GM23338 (cell line): ENCODE measurements around the gene PIK3AP1. TPM values are rescaled to one million over a fixed set of nuclear protein-coding genes. Genes with fewer than 3 reads are reported as not detected.

Experiments used
- ATAC-seq: fragments of 200-7000 bp; cut with Tn5 transposase; 3 replicates; pipeline ENCODE4 v1.9.1; 2020
- DNase-seq: peaks from one replicate; pipeline ENCODE4 v3.0.0-alpha.2; 2015; ENCODE audit warnings: low spot score
- H2AFZ ChIP-seq: fragments of 200-600 bp; sonication (generic); 2 replicates; pipeline ENCODE4 v1.8.0; 2016; ENCODE audit warnings: antibody characterized with exemption, mild to moderate bottlenecking, moderate library complexity
- H3F3A ChIP-seq: fragments of 200-600 bp; sonication (generic); replicated peaks from 2 replicates; pipeline ENCODE4 v1.8.0; 2017; ENCODE audit warnings: antibody characterized with exemption, mixed run types, low read depth
- H3K27ac ChIP-seq: fragments of 200-600 bp; sonication (generic); 2 replicates; pipeline ENCODE4 v1.6.1; 2016; ENCODE audit warnings: low read depth
- H3K27me3 ChIP-seq: fragments of 200-600 bp; sonication (generic); 2 replicates; pipeline ENCODE4 v1.8.0; 2016; ENCODE audit warnings: mild to moderate bottlenecking, mixed run types, moderate library complexity; ENCODE audit not compliant: insufficient read depth
- H3K36me3 ChIP-seq: fragments of 200-600 bp; sonication (generic); 2 replicates; pipeline ENCODE4 v1.8.0; 2016; ENCODE audit warnings: mild to moderate bottlenecking; ENCODE audit not compliant: insufficient read depth
- H3K4me1 ChIP-seq: fragments of 200-600 bp; sonication (generic); 2 replicates; pipeline ENCODE4 v1.8.0; 2016; ENCODE audit warnings: mild to moderate bottlenecking, moderate library complexity; ENCODE audit not compliant: insufficient read depth
- H3K4me2 ChIP-seq: fragments of 200-600 bp; sonication (generic); 2 replicates; pipeline ENCODE4 v1.7.1; 2017; ENCODE audit warnings: mixed run types
- H3K4me3 ChIP-seq: fragments of 200-600 bp; sonication (generic); 2 replicates; pipeline ENCODE4 v1.6.1; 2016; ENCODE audit warnings: mixed run types
- H3K79me2 ChIP-seq: fragments of 200-600 bp; sonication (generic); replicated peaks from 2 replicates; pipeline ENCODE4 v1.8.0; 2017; ENCODE audit warnings: mild to moderate bottlenecking; ENCODE audit not compliant: insufficient read depth
- H3K9me2 ChIP-seq: fragments of 200-600 bp; sonication (generic); 2 replicates; pipeline ENCODE4 v1.8.0; 2017; ENCODE audit not compliant: insufficient read depth
- H4K20me1 ChIP-seq: fragments of 200-600 bp; sonication (generic); replicated peaks from 2 replicates; pipeline ENCODE4 v1.8.0; 2017; ENCODE audit warnings: mild to moderate bottlenecking; ENCODE audit not compliant: insufficient read depth
- H3K27ac Mint-ChIP-seq: 2 replicates; pipeline ENCODE4 v1.8.0; 2020; ENCODE audit warnings: inconsistent platforms, mild to moderate bottlenecking, moderate library complexity, mixed read lengths
- H3K27me3 Mint-ChIP-seq: 3 replicates; pipeline ENCODE4 v1.8.0; 2022; ENCODE audit warnings: low read depth, mild to moderate bottlenecking, moderate library complexity, mixed read lengths, inconsistent platforms; ENCODE audit not compliant: insufficient read depth, poor library complexity
- H3K36me3 Mint-ChIP-seq: 3 replicates; pipeline ENCODE4 v1.8.0; 2021; ENCODE audit warnings: low read depth, mild to moderate bottlenecking, inconsistent platforms, moderate library complexity, mixed read lengths
- H3K4me1 Mint-ChIP-seq: 3 replicates; pipeline ENCODE4 v1.8.0; 2020; ENCODE audit warnings: mild to moderate bottlenecking, inconsistent platforms, mixed read lengths
- H3K4me3 Mint-ChIP-seq: 3 replicates; pipeline ENCODE4 v1.8.0; 2021; ENCODE audit warnings: moderate library complexity, mild to moderate bottlenecking, inconsistent platforms, mixed read lengths
- H3K9me3 Mint-ChIP-seq: 3 replicates; pipeline ENCODE4 v1.8.0; 2020; ENCODE audit warnings: moderate library complexity, mild to moderate bottlenecking, inconsistent platforms, mixed read lengths
- CREB1 ChIP-seq: fragments of 250-450 bp; sonication (Bioruptor Pico); IDR thresholded peaks from 2 replicates; pipeline ENCODE4 v1.5.0; 2020; ENCODE audit warnings: low read depth, mild to moderate bottlenecking, moderate library complexity
- CTCF ChIP-seq, 2 experiments: fragments of 200-600 bp in 1 of 2; sonication (generic) in 1 of 2; conservative IDR thresholded peaks; 2 replicates each; pipeline versions ENCODE4 v1.5.1 to v1.6.1; 2016 to 2017; ENCODE audit warnings: antibody characterized with exemption in 2 of 2, low read depth in 2 of 2, mild to moderate bottlenecking in 2 of 2, moderate library complexity in 1 of 2
- ETS1 ChIP-seq: IDR thresholded peaks from 2 replicates; pipeline ENCODE4 v1.6.1; 2016; ENCODE audit warnings: antibody characterized with exemption
- EZH2 ChIP-seq: fragments of 200-600 bp; sonication (generic); IDR thresholded peaks from one replicate; pipeline ENCODE4 v1.8.0; 2017; ENCODE audit warnings: antibody characterized with exemption, mild to moderate bottlenecking, low read depth; ENCODE audit not compliant: unreplicated experiment
- EZH2phosphoT487 ChIP-seq: fragments of 200-600 bp; sonication (generic); IDR thresholded peaks from one replicate; pipeline ENCODE4 v1.8.1; 2018; ENCODE audit warnings: antibody characterized with exemption; ENCODE audit not compliant: unreplicated experiment
- JUNB ChIP-seq: IDR thresholded peaks from one replicate; pipeline ENCODE4 v1.6.1; 2016; ENCODE audit warnings: antibody characterized with exemption; ENCODE audit not compliant: unreplicated experiment
- NANOG ChIP-seq: IDR thresholded peaks from 2 replicates; pipeline ENCODE4 v1.6.1; 2016; ENCODE audit warnings: antibody characterized with exemption, borderline replicate concordance
- POLR2AphosphoS5 ChIP-seq: IDR thresholded peaks from 2 replicates; pipeline ENCODE4 v1.6.1; 2016; ENCODE audit warnings: antibody characterized with exemption, low read depth
- STAT1 ChIP-seq: IDR thresholded peaks from one replicate; pipeline ENCODE4 v1.6.1; 2016; ENCODE audit warnings: antibody characterized with exemption; ENCODE audit not compliant: unreplicated experiment
- ZNF462 ChIP-seq: fragments of 250-450 bp; sonication (Bioruptor Pico); IDR thresholded peaks from 2 replicates; pipeline ENCODE4 v1.5.0; 2020; ENCODE audit warnings: mild to moderate bottlenecking, moderate library complexity
- polyA plus RNA-seq: library from polyadenylated mRNA; unstranded; fragments of >200 nt; fragmentation: Nextera tagmentation; extraction: Ambion mirVana; gene quantifications from 2 replicates; pipeline ENCODE4 v1.2.1, GENCODE V29; 2016
- total RNA-seq: library from RNA; depleted of rRNA; stranded (reverse); fragments of >200 nt; shearing (Covaris generic); gene quantifications from 2 replicates; pipeline ENCODE4 v1.2.3, GENCODE V29; 2014

PIK3AP1 gene
- total and polyA plus RNA-seq, 2 experiments from 2014 or later = 0.65 to 2.3 TPM

GRCh38 chr10:96565774-96566173 lies 154.5 kb downstream of the PIK3AP1 start:
- Mint-ChIP-seq H3K27ac (no peak overlapping the region), H3K9me3 (no peaks in the 10 kb centered on the region), H3K4me1 (peaks cover 35% of the 10 kb centered on the region), H3K36me3 (peaks cover 32% of the 10 kb centered on the region), H3K27me3 (peaks cover 7% of the 10 kb centered on the region), H3K4me3 (no peak overlapping the region)
- Histone ChIP-seq H3F3A (no peaks in the 10 kb centered on the region), H3K36me3 (no peaks in the 10 kb centered on the region; the same call in 1 of the 2 replicates), H3K79me2 (peaks cover 72% of the 10 kb centered on the region), H3K4me2 (no peak overlapping the region), H2AFZ (no peak overlapping the region), H3K9me2 (no peaks in the 10 kb centered on the region), H3K4me1 (0 out of 2 replicates have a peak, but pooled peaks cover 1% of the 10 kb centered on the region), H3K4me3 (no peak overlapping the region), H3K27me3 (no peaks in the 10 kb centered on the region), H4K20me1 (peaks cover 15% of the 10 kb centered on the region), H3K27ac (no peak overlapping the region)
- no peak for TF ChIP-seq JUNB
- no peak for TF ChIP-seq NANOG
- no peak for ATAC-seq
- DNase-seq = no peak

- H4K20me1 ChIP-seq = peaks cover 7% of the 10 kb centered on the region; the same call in 1 of the 2 replicates
- TF ChIP-seq ETS1 (no peak), NANOG (no peak), ZNF462 (CRISPR knock-in tag) (no peak), CREB1 (CRISPR knock-in tag) (no peak), EZH2 (no peak), CTCF (conservative IDR thresholded peaks at IDR 0.05; ENCODE audit: low read depth in 2 of 2) (no peak), POLR2AphosphoS5 (no peak), JUNB (no peak), STAT1 (no peak), EZH2phosphoT487 (no peak)
Observed at GRCh38 chr10:96560966-96561887, 159.1 kb downstream of the PIK3AP1 start.

More at GRCh38 chr10:96560966-96561887, 159.1 kb downstream of the PIK3AP1 start:
- Mint-ChIP-seq H3K4me3 (no peak overlapping the region), H3K4me1 (peaks cover 5% of the 10 kb centered on the region), H3K36me3 (peaks cover 31% of the 10 kb centered on the region), H3K27ac (no peak overlapping the region), H3K9me3 (no peaks in the 10 kb centered on the region), H3K27me3 (peaks cover 3% of the 10 kb centered on the region)
- H3F3A ChIP-seq = no peaks in the 10 kb centered on the region
- no peak overlapping the region for H2AFZ ChIP-seq
- no peaks in the 10 kb centered on the region; the same call in 1 of the 2 replicates for H3K4me1 ChIP-seq
- no peaks in the 10 kb centered on the region for H3K27me3 ChIP-seq
- H3K79me2 ChIP-seq = peaks cover 26% of the 10 kb centered on the region
- no peak overlapping the region for H3K27ac ChIP-seq
- H3K9me2 ChIP-seq = no peaks in the 10 kb centered on the region
- ATAC-seq (no peak), DNase-seq (no peak)
- peaks cover 4% of the 10 kb centered on the region; the same call in 1 of the 2 replicates for H3K36me3 ChIP-seq
- H3K4me3 ChIP-seq = no peak overlapping the region
- no peak overlapping the region for H3K4me2 ChIP-seq
